GM23338 (cell line): Measurements from ENCODE around the gene CYBRD1.

ENCODE experiments used
- CTCF ChIP-seq, 2 experiments: fragments of 200-600 bp in 1 of 2; sonication (generic) in 1 of 2; conservative IDR thresholded peaks; 2 replicates each; pipeline versions ENCODE4 v1.5.1 to v1.6.1; 2016 to 2017; ENCODE audit warnings: antibody characterized with exemption in 2 of 2, low read depth in 2 of 2, mild to moderate bottlenecking in 2 of 2, moderate library complexity in 1 of 2
- POLR2AphosphoS5 ChIP-seq: IDR thresholded peaks from 2 replicates; pipeline ENCODE4 v1.6.1; 2016; ENCODE audit warnings: antibody characterized with exemption, low read depth
- REST ChIP-seq: IDR thresholded peaks from one replicate; pipeline ENCODE4 v1.6.1; 2018; ENCODE audit warnings: antibody characterized with exemption; ENCODE audit not compliant: unreplicated experiment

- no peak for TF ChIP-seq CTCF (conservative IDR thresholded peaks at IDR 0.05; ENCODE audit: low read depth in 2 of 2)
- TF ChIP-seq POLR2AphosphoS5: no peak
- TF ChIP-seq REST: no peak
Measured at GRCh38 chr2:171482877-171483276, 39.4 kb upstream of the CYBRD1 start.
